Measurements from ENCODE around the gene ZNF654.

GRCh38 chr3:88032245-88032644, 26.8 kb upstream of the ZNF654 start:
- TF ChIP-seq CTCF (IDR thresholded peaks at IDR 0.05) (no peak), POLR2A (IDR thresholded peaks at IDR 0.05) (no peak)

Measured in prostate gland (tissue), 2 donors.